Measurements from ENCODE around the gene ODAD2.

DNA sequence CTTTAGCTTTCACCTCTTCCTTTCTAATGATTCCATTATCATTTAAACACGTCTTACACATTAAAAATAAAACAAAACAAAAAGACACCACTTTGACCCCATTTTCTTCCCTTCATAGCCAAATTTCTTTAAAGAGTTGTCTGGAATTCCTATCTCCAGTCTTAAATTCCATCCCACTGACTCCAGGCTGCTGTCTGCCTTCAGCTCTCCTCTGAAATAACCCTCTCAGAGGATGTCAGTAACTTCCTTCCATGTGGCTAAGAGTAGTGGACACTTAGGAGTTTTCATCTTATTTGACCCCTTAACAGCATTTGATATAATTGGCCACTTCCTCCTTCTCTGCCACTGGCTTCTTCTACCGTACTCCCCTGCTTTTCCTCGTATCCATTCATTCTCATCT lies 183.6 kb downstream of the ODAD2 start:
- TF ChIP-seq, protein P1, sequence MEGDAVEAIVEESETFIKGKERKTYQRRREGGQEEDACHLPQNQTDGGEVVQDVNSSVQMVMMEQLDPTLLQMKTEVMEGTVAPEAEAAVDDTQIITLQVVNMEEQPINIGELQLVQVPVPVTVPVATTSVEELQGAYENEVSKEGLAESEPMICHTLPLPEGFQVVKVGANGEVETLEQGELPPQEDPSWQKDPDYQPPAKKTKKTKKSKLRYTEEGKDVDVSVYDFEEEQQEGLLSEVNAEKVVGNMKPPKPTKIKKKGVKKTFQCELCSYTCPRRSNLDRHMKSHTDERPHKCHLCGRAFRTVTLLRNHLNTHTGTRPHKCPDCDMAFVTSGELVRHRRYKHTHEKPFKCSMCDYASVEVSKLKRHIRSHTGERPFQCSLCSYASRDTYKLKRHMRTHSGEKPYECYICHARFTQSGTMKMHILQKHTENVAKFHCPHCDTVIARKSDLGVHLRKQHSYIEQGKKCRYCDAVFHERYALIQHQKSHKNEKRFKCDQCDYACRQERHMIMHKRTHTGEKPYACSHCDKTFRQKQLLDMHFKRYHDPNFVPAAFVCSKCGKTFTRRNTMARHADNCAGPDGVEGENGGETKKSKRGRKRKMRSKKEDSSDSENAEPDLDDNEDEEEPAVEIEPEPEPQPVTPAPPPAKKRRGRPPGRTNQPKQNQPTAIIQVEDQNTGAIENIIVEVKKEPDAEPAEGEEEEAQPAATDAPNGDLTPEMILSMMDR (conservative IDR thresholded peaks at IDR 0.05 in 1 of 2, IDR thresholded peaks at IDR 0.05 in 1 of 2; ENCODE audit: low read depth in 1 of 2, low read length in 2 of 2), result no peak
- no peak for TF ChIP-seq EZH2 (IDR thresholded peaks at IDR 0.05; ENCODE audit: low read length, missing control alignments)
